Stimulated activated CD4-positive, alpha-beta T cell treated with anti-CD3 and anti-CD28 coated beads, Interleukin-1b, Interleukin-23, amount 100 ng/mL, for 24 hours (primary cell): ENCODE results near the gene HK3.

Experiments
- DNase-seq, 4 experiments: peaks; one replicate each; pipeline ENCODE4 v3.0.0-alpha.2; 2020; ENCODE audit warnings: low read depth in 4 of 4, low spot score in 1 of 4

Gene HK3

GRCh38 chr5:176851871-176852658, 47.1 kb downstream of the HK3 start:
- no peak for DNase-seq

- no peak for DNase-seq
Measured at GRCh38 chr5:176851380-176851779, 47.8 kb downstream of the HK3 start.

DNA sequence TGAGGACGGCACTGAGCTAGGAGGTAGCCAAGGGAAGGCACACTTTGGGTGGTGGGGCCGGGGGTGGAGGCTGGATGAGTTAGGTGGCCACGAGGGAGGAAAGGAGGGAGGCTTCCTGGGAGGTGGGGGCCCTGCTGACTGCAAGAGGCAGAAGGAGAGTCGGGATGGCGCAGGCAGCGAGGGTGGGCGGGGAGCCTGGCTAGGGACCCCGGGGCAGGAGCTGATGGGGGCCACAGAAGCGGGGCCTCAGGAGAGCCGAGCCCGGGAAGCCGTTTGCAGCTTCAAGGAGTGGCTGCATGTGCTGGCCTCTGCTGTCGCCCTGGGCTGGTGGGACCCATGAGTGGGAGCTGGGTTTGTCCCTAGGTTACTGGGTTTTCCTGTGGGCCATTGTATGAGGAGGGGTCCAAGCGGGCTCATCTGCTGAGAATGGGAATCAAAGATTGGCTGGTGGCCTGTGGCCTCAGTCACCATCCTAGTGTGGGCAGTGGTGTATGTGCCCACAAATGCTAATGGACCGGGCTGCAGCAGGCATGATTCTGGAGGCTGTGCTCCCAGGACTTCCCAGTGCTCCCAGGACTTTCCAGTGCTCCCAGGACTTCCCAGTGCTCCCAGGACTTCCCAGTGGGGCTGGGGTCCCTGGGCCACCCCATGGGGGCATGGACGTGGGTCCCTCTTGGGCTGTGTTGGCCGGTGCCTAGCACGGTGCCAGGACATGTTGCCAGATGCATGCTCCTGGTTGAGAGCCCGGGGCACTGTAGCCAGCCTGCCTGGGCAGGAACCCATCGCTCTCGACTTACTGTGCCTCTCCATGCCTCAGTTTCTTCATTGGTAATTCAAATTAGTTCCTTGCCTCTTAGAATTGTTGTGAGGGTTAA, 48.5 kb downstream of the HK3 start:
- DNase-seq, result no peak

DNA sequence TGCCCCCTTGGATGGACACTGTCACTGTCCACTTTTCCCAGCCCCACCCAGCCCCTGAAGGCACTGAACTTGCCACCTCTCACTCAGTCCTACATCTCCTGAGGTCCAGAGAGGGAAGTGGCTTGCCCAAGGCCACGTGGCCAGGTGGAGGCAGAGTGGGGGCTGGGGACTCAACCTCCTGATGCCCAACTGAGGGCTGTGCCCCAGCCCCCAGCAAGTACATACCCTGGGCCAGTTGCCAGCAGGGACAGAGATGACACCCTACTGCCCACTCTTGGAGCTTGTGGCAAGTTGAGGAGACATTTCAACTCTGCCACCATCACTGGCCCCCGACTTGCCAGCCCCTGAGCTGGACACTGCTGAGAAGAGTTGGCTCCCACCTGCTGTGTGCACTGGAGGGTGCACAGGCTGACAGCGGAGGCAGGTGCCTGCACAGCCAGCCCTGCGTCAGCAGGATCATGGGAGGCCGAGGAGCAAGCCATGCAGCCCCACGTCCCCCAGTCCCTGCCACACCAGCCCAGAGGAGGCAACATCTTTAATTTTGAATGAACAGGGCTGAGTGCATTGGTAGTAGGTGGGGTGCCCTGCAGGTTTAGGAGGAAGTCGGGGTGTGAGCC, 49.4 kb downstream of the HK3 start:
- DNase-seq, result no peak

- no peak for DNase-seq
Measured at GRCh38 chr5:176848651-176849050, 50.5 kb downstream of the HK3 start.

- no peak for DNase-seq
Measured at GRCh38 chr5:176847726-176848290, 51.3 kb downstream of the HK3 start.

GRCh38 chr5:176847148-176847547, 52.0 kb downstream of the HK3 start:
- no peak for DNase-seq

- no peak for DNase-seq
Measured at GRCh38 chr5:176846335-176847140, 52.6 kb downstream of the HK3 start.

- no peak for DNase-seq
Measured at GRCh38 chr5:176845392-176845713, 53.8 kb downstream of the HK3 start.

DNA sequence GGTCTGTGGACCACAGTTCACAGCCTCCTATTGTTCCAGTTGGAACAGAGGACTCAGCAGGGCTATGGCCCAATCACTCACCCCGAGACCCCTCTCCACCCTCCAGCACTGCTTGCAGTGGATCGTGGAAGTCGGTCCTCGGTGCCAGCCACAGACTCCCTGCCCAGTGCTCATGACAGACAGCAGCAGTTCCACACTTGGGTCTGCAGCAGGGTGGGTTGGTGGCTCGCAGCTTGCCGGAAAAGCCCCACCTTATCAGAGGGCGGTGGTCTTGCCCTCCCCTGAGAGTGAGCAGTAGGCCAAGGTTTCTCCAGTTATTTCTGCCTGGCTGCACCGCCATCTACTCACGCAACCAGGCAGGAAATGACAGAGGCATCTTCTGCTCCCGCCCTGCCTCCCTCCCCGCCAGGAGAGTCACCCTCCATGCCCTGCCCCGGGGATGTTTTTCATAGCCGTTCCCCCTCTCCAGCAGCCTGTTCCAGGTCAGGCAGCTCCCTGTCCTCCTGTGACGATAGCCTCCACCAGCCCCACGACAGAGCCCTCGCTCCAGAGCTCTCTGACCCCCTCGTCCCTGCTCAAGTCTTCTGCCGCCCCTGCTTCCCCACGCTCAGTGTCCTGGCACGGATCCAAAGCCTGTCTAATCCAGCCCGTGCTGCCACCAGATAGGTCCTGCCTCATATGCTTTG, 54.3 kb downstream of the HK3 start:
- DNase-seq, result no peak

DNA sequence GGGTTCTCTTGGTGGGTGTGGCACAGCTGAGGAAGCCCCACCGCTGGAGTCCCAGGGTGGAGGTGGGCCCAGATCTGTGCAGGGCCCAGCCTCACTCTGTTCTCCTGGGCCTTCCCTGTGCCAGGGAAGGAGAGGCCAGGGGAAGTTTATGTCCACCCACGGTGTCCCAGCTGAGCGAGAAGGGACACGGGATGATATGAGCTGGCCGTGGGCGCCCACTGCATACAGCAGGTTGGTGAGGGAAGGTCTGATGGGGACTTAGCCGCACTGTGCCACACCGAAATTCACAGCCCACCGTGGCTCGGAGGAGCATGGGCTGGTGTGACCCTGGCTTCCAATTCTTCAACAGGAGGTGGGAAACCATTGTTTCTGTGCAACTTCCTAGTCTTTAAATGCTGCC, 54.9 kb downstream of the HK3 start:
- no peak for DNase-seq

- no peak for DNase-seq
Measured at GRCh38 chr5:176843673-176844072, 55.5 kb downstream of the HK3 start.

DNA sequence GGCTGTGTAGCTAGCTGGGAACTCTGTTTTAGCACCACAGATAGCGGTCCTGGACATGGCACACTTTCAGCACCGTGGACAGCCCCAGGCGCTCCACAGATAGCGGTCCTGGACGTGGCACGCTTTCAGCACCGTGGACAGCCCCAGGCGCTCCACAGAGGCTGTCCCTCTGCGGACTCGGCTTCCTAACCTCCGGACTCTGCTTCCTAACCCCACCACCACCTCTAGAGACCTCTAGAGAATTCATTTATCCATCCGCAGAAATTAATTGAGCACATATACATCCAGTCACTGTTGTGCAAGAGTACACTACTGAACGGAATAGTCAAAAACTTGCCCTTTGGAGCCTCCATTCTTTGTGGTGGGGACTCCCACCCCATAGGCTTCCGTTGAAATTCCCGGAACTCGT, 61.4 kb downstream of the HK3 start:
- peak; percentile 37 to 59 (median 52) for DNase-seq

- DNase-seq, result no peak
Measured at GRCh38 chr5:176836811-176837706, 62.1 kb downstream of the HK3 start.

DNA sequence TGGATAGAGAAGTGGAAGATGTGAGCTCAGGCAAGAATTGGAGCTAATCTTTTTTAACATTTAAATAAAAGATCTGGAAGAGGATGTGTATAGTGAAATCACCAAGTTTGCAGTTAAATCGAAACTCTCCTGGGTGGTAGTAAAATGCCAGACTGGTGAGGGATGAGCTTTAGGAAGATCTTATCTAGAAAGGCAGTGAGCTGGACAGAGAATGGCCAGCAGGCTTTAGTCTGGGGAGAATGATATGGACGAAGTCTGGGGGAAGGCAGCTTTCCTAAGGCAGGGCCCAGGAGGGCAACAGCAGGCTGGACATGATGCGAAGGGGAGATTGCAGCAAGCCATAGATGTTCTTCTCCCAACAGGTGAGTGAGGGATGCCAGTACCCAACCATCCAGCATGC, 63.2 kb downstream of the HK3 start:
- DNase-seq, result no peak

DNA sequence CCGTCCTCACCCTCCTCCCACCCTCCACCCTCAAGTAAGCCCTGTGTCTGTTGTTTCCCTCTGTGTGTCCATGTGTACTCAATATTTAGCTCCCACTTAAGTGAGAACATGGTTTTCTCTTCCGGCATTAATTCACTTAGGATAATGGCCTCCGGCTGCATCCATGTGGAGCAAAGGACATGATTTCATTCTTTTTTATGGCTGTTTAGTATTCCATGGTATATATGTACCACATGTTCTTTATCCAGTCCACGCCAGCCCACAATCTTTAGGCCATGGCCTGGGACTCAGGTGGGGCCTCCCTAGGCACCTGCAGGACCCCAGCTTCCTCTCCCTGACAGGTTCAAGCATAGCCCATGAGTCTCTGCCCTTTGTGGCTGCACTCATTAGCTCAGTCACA, 65.9 kb downstream of the HK3 start:
- no peak for DNase-seq

DNA sequence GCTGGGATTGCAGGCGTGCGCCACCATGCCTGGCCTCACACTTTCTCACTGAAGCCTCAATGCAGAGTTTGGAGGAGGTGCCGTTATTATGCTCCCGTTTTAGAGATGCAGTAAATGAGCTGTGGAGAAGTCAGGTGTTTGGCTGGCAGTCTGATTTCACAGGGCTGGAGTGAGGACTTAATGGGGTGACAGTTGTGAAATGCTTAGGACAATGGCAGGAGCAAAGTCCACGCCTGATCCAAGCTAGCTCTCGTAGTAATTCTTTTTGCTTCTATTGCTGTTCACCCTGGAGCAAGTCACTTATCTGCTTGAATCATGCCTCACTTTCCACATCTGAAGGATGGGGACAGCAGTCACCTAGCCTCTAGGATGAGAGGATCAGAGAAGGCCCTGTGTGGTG, 67.0 kb downstream of the HK3 start:
- DNase-seq, result no peak

DNA sequence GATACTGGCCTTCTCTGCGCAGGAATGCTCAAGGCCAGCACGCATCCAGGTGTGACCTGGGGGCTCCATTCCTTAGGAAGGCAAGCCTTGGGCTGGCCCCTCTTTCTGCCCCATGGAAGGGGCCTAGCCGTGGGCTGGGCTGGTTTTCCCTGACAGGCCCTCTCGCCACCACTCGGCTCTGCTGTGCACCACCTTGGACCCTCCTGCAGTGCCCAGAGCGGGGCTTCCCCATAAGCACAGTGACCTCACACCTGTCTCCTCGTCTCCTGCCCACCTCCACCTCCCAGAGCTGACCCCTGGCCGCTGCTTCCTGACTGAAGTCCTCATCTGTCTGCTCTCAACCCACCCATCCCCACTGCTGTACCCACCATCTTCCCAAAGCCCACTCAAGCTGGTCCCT, 67.7 kb downstream of the HK3 start:
- DNase-seq, result no peak

DNA sequence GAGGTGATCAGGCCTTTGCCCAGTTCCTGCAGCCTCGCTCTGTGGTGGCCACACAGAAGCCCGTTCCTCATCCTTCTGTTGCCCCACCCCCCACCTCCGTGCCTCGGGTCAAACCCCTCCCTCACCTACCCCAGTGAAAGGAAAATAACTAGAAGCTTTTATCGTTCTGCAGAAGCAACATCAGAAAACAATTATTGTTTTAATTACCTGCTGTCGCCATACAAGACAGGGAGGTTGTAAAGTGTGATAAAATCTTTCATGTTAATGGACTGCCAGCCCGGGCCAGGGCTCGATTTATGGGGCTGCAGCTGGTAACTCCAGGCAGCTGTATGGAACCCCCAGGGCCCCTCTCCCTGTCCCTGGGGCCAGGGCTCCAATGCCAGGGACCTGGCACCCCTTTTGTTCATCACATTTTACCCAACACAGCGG, 68.1 kb downstream of the HK3 start:
- DNase-seq, result no peak
